ENCODE measurements around the gene ELMOD3.

- TF ChIP-seq POLR2AphosphoS5 (IDR thresholded peaks at IDR 0.05), result no peak
- TF ChIP-seq, protein P1, sequence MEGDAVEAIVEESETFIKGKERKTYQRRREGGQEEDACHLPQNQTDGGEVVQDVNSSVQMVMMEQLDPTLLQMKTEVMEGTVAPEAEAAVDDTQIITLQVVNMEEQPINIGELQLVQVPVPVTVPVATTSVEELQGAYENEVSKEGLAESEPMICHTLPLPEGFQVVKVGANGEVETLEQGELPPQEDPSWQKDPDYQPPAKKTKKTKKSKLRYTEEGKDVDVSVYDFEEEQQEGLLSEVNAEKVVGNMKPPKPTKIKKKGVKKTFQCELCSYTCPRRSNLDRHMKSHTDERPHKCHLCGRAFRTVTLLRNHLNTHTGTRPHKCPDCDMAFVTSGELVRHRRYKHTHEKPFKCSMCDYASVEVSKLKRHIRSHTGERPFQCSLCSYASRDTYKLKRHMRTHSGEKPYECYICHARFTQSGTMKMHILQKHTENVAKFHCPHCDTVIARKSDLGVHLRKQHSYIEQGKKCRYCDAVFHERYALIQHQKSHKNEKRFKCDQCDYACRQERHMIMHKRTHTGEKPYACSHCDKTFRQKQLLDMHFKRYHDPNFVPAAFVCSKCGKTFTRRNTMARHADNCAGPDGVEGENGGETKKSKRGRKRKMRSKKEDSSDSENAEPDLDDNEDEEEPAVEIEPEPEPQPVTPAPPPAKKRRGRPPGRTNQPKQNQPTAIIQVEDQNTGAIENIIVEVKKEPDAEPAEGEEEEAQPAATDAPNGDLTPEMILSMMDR (IDR thresholded peaks at IDR 0.05), result no peak
- no peak for TF ChIP-seq EP300 (IDR thresholded peaks at IDR 0.05)
These were observed 72.8 kb downstream of the ELMOD3 start for GRCh38 chr2:85427300-85427835.
